ENCODE data around the gene SMAD6. TPM values are rescaled to one million over a fixed set of nuclear protein-coding genes. Genes with fewer than 3 reads are reported as not detected.

Gene SMAD6
- total RNA-seq, 1 experiment from 2014 or later, result 7.6 TPM

DNA sequence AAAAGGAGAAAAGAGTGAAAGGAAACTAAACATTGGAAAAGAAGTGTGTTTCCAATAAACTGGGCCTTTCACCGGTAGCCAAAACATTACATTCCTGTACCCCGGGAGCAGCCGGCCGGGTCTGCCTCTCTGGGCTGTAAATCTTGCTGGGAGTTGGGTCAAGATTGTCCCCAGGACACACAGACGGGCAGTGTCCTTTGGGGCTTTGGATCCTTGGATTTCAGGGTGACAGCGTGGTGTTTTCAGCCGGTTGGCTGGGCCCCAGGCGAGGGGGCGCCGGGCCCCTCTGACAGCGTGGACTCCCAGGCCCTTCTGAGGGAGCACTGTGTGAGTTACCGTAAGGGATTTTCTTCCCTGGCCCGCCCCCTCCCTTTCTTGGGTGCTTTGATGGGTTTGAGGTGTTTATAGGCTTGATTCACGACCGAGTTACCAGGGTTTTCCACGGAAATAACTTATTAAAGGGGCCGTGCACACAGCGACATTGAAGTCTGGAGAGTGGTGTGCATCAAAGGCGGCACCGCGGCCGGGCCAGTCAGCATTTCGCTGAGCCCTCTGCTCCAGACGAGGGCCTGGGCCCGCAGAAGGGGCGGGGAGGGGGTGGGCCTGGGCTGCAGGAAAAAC lies 27.4 kb downstream of the SMAD6 start:
- no peak for DNase-seq
- no peak overlapping the region for H3K4me3 ChIP-seq
- H3K27ac ChIP-seq, result no peak overlapping the region
- H3K4me1 ChIP-seq, result no peaks in the 10 kb centered on the region
- H3K27me3 ChIP-seq, result no peaks in the 10 kb centered on the region
- no peaks in the 10 kb centered on the region for H3K9me3 ChIP-seq (replicated peaks)
- H3K36me3 ChIP-seq, result no peaks in the 10 kb centered on the region; the same call in 1 of the 2 replicates

DNA sequence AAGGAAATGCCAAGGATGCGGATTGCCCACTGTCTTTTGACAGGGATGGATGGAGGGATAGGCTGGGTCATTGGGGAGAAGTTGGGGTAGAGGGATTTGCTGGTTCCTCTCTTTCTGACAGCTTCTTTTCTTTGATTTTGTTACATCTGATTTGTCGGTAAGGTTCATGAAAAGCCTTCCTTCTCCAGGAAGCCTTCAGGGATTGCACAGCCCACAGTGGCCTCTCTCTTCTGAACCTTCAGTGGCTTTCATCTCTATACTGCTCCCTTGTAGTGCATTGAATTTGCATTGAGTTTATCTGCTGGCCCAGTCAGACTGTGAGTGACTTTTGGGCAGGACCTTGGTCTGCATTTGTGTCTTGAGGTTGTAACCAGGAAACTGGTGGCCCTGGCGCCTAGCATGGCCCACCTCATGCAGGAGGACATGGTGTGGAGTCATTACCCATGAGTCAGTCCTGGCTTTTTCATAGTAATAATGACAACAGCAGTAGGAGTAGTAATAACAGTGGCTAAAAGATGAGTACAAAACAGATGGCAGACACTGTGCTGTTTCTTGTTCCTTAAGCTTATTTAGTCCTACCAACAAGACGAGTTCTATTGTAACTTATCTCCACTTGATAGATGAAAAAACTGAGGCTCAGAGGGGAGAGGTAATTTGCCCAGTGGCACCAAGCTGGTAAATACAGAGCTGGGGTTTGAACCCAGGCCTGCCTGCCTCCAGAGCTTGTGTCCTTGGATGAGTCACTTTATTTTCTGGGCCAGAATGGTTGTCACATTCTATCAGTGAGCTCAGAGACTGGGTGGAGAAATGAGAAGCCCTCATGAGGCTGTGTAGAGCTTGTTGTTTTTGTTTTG lies 28.4 kb downstream of the SMAD6 start:
- H3K36me3 ChIP-seq, result no peaks in the 10 kb centered on the region; the same call in 1 of the 2 replicates
- H3K4me1 ChIP-seq, result no peaks in the 10 kb centered on the region; the same call in 1 of the 2 replicates
- no peaks in the 10 kb centered on the region for H3K27me3 ChIP-seq
- H3K27ac ChIP-seq, result no peak overlapping the region
- no peak overlapping the region for H3K4me3 ChIP-seq
- no peaks in the 10 kb centered on the region for H3K9me3 ChIP-seq (replicated peaks)
- DNase-seq, result no peak

DNA sequence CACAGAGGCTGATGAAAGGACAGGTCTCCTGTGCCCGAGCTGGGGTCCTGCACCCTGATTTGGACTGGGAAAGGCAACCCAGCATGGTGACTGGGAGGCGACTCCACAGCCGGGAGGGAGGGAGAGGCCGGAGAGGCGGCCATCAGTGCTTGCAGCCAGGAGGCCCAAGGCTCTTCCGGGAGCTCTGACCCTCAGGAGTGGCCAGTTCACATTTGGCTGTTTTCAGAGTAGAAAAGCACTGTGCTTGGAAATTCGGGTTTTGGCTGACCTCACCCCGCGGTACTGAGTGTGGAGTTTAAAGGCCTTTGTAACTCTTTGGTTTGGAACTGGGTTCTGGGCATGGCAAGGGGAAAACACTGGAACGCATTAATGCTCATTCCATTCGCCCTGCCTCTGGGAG lies 31.9 kb downstream of the SMAD6 start:
- H3K4me1 ChIP-seq, result peaks cover 5% of the 10 kb centered on the region; the same call in 1 of the 2 replicates
- H3K27ac ChIP-seq, result no peak overlapping the region
- H3K27me3 ChIP-seq, result no peaks in the 10 kb centered on the region
- no peak overlapping the region for H3K4me3 ChIP-seq
- DNase-seq, result no peak
- H3K36me3 ChIP-seq, result no peaks in the 10 kb centered on the region; the same call in 1 of the 2 replicates
- H3K9me3 ChIP-seq (replicated peaks), result no peaks in the 10 kb centered on the region

DNA sequence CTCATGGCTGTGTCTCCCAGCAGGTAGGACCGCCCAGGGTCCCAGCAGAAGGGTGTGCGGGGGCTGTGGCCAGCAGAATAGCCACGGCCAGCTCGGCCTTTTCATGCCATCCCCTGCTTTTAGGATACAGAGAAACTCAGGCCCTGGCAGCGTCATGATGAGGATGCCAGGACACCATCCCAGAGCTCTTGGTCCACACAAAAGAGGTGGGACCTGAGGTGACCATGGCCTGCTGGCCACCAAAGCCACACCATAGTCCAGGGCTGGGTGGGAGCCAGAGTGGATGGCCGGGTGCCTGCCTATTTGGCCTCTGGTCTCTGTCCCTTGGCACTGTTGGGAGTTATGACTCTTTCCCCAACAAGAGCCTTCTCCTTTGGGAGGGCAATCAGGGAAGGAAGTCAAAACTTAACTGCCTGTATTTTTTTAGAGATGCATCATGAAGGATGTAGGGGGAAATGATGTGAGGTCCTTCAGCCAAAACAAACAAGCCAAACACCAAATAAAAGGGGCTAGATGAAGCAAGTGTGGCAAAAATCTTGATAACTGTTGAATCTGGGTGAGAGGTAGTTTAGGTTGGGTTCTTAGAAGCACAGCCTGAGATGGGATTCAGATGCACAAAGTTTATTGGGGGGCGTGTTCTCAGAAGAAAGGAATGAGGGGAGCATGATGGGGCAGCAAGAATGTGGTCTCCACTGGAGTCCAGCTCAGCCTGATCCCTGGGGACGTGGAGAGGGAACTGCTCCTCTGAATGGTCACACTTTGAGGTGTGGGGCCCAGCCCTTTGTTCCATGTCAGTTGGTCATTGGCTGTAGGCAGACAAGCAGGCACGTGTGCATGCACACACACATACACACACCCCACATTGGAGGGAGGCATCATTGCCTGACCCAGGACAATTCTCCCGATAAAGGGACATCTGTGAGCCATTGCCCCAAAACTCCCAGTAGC lies 33.2 kb downstream of the SMAD6 start:
- no peaks in the 10 kb centered on the region; the same call in 1 of the 2 replicates for H3K36me3 ChIP-seq
- peak in 1 of 2 experiments; percentile 25 for DNase-seq
- no peaks in the 10 kb centered on the region for H3K9me3 ChIP-seq (replicated peaks)
- no peak overlapping the region for H3K4me3 ChIP-seq
- H3K27ac ChIP-seq, result no peak overlapping the region
- no peaks in the 10 kb centered on the region for H3K27me3 ChIP-seq
- H3K4me1 ChIP-seq, result peaks cover 5% of the 10 kb centered on the region; the same call in 1 of the 2 replicates

DNA sequence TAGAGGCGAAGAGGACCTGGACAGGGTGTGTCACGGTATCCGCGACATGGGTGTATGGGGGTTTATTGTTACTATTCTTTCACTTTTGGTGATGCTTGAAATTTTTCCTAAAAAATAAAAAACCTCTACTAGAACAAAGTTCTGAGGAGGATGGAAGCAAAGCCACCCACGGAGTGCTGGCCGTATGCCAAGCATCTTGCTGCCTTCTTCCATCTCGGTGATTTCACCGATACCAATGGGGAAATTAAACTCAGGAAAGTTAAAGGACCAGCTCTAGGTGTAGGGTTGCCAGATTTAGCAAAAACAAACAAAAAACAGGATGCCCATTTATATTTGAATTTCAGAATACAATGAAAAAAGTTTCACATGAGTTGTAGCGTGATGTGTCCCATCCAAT lies 33.9 kb downstream of the SMAD6 start:
- Histone ChIP-seq H3K4me1 (peaks cover 9% of the 10 kb centered on the region; the same call in 1 of the 2 replicates), H3K27me3 (no peaks in the 10 kb centered on the region), H3K4me3 (no peak overlapping the region), H3K27ac (no peak overlapping the region), H3K9me3 (replicated peaks) (no peaks in the 10 kb centered on the region), H3K36me3 (no peaks in the 10 kb centered on the region)
- peak; percentile 29 to 50 for DNase-seq

DNA sequence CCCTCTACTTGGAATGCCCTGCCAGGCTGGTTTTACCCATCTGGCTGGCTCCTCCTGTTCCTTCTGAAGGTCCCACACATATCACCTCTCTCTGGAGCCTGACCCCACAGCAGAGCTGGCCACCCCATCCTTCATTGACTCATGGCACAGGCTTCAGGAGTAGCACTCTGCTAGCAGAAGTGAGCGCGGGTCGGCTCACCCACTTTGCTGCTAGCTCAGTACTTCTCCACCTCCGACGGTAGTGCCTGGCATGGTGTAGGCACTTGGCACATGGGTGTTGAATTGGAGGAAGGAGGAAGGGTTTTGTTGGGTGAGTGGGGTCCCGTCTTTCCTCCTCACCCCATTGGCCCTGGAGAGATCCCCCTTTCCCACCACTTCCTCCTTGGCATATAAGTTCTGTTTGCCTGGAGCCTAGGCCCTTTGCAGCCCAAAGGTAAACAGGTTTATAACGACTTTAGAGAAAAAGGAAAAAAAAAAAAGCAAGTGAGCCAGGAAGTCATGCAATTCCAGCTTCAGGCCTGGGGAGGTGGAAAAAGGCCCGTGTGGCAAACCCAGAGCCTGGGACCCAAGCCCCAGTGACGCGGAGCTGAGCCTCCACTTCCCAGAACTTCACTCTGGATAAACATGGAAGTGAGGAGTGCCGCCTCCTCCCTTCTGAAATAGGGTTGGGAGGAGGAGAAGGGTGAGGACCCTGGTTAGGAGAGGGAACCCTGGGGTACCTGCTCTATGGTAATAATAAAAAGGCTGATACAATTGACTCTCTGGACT lies 35.4 kb downstream of the SMAD6 start:
- no peaks in the 10 kb centered on the region for H3K36me3 ChIP-seq
- no peak overlapping the region for H3K27ac ChIP-seq
- H3K9me3 ChIP-seq (replicated peaks), result no peaks in the 10 kb centered on the region
- peaks cover 19% of the 10 kb centered on the region; the same call in 1 of the 2 replicates for H3K4me1 ChIP-seq
- DNase-seq, result no peak
- no peaks in the 10 kb centered on the region for H3K27me3 ChIP-seq
- H3K4me3 ChIP-seq, result no peak overlapping the region

DNA sequence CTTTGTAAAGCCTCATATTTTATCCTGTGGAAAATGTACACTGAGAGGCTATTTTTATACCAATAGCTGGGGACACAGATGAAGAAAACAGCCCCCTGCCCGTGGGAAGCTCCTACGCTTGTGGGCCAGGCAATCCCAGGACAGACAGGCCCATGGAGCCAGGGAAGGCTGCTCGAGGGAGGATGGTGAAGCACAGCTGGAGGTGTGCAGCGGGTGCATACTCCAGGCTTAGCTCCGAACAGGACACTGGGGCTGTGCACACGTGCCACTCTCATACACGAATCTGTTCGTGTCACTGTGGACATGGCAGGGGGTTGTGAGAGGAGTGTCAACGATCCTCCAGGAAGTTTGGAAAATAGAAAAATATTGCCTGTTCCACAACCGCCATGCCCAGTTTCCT lies 36.1 kb downstream of the SMAD6 start:
- H3K27ac ChIP-seq, result no peak overlapping the region
- peaks cover 19% of the 10 kb centered on the region; the same call in 1 of the 2 replicates for H3K4me1 ChIP-seq
- no peak for DNase-seq
- no peaks in the 10 kb centered on the region for H3K9me3 ChIP-seq (replicated peaks)
- H3K4me3 ChIP-seq, result no peak overlapping the region
- no peaks in the 10 kb centered on the region for H3K36me3 ChIP-seq
- no peaks in the 10 kb centered on the region for H3K27me3 ChIP-seq

DNA sequence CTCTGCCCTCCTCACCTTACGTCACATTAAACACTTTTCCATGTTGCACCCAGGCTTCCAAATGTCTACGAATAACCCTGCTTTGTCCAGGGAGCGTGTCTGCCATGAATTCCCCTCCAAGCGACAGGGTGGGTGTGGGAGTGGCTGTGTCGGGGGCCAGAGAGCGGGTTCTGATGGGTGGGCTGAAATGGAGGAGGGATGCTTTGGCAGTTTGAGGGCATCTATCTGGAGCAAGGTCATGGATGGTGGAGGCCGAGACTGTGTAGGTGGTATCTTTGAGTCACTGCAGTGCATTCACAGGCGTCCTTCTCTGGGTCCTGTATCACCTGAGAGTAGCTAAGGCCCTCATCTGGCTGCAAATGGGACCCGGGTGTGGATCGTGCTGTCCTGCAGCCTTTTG lies 36.6 kb downstream of the SMAD6 start:
- DNase-seq, result no peak
- H3K4me1 ChIP-seq, result peaks cover 19% of the 10 kb centered on the region; the same call in 1 of the 2 replicates
- no peaks in the 10 kb centered on the region for H3K9me3 ChIP-seq (replicated peaks)
- no peaks in the 10 kb centered on the region for H3K36me3 ChIP-seq
- H3K4me3 ChIP-seq, result no peak overlapping the region
- no peaks in the 10 kb centered on the region for H3K27me3 ChIP-seq
- H3K27ac ChIP-seq, result no peak overlapping the region

DNA sequence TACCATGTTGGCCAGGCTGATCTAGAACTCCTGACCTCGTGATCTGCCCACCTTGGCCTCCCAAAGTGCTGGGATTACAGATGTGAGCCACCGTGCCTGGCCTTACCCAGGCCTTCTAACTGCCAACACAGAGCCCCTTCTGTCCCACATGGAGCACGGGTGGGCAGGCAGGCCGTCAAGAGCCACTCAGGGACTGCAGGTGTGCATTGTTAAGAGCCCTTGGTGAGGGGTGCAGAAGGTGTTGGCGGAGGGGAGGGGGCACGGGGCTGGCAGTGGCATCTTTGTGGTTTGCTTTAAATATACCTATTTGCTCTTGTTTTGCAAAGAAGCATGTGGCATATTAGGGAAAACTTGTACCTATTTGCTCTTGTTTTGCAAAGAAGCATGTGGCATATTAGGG lies 37.3 kb downstream of the SMAD6 start:
- no peaks in the 10 kb centered on the region for H3K36me3 ChIP-seq
- H3K4me1 ChIP-seq, result peaks cover 19% of the 10 kb centered on the region; the same call in 1 of the 2 replicates
- H3K9me3 ChIP-seq (replicated peaks), result no peaks in the 10 kb centered on the region
- H3K27ac ChIP-seq, result no peak overlapping the region
- H3K27me3 ChIP-seq, result no peaks in the 10 kb centered on the region
- no peak overlapping the region for H3K4me3 ChIP-seq
- no peak for DNase-seq

DNA sequence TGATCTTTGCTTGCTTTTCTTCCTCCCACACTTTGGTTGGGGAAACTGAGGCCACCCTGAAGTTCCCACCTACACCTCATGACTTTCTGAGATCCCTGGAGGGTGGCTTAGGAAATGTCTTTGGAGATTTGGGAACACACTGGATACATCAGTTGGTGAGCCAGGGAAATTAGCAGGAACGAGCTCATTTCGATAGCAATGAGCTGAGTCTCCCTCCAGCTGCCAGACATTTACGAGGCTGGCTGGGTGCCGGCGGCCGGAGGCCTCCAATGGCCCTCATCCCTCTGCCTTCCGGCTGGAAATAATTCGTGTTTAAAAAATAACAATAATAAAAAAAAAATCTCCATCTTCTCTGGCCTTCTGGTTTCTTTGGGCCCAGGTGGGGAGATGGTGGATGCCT lies 38.8 kb downstream of the SMAD6 start:
- peaks cover 16% of the 10 kb centered on the region; the same call in 1 of the 2 replicates for H3K4me1 ChIP-seq
- H3K27ac ChIP-seq, result no peak overlapping the region
- no peaks in the 10 kb centered on the region for H3K9me3 ChIP-seq (replicated peaks)
- no peak overlapping the region for H3K4me3 ChIP-seq
- H3K36me3 ChIP-seq, result no peaks in the 10 kb centered on the region
- DNase-seq, result peak in 1 of 2 experiments; percentile 23
- no peaks in the 10 kb centered on the region for H3K27me3 ChIP-seq

DNA sequence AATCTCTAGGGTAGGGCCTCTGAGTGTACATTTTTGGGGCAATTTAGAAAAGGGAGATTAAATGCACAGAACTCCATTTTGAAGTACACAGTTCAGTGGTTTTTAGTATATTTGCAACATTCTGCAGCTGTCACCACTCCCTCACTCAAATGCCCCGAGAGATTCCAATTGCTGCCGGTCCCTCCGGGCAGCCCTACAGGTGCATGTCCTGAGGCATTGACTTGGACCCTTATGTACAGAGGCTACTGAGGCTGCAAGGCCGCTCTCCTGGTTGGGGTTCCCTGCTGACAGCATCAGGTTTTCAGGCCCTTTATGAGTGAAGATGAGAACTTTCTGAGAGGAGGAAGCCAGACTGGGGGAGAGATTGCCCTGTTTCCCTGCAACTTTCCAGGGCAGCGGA lies 39.6 kb downstream of the SMAD6 start:
- Histone ChIP-seq H3K36me3 (no peaks in the 10 kb centered on the region), H3K4me3 (no peak overlapping the region), H3K9me3 (replicated peaks) (no peaks in the 10 kb centered on the region), H3K27ac (no peak overlapping the region), H3K27me3 (no peaks in the 10 kb centered on the region), H3K4me1 (peaks cover 14% of the 10 kb centered on the region; the same call in 1 of the 2 replicates)
- DNase-seq, result peak; percentile 26 to 56

DNA sequence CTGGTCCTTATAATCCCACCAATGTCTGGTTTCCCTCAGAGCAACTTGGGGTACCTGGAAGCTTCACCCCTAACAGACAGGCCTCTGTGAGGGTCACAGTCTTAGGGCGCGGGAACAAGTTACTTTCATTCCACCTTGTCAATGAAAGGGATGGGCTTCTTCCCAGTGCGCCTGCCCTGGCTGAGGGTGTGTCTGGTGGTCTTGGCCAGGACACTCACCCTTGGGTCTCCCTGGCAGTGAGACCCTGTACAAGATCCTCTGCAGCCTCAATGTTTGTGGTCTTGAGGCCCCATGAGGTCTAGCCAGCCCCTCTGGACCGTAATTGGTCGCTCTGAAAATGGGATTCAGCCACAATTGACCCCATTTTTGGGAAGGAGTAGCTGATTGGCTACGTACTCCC lies 40.2 kb downstream of the SMAD6 start:
- H3K4me1 ChIP-seq, result peaks cover 15% of the 10 kb centered on the region; the same call in 1 of the 2 replicates

DNA sequence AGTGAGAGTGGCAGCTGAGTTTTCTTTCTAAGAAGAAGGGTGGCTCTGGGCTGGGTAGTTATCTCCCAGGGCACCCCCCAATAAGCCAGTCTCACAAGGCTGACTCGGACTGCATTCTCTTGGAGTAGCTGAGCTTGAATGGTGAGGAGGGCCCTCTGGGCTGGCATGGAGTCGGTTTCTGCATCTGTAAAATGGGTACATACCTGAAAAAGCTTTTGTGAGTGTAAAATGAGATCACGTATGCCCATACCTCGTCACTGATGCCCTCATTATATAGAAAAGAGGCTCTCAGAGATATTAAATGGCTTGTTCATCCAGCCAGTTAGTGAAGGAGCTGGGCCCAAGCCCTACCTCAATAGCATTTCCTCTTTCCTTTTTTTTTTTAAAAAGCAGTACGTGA lies 41.2 kb downstream of the SMAD6 start:
- no peaks in the 10 kb centered on the region for H3K9me3 ChIP-seq (replicated peaks)
- no peak overlapping the region for H3K27ac ChIP-seq
- H3K4me1 ChIP-seq, result peaks cover 22% of the 10 kb centered on the region; the same call in 1 of the 2 replicates
- no peak for DNase-seq
- H3K27me3 ChIP-seq, result no peaks in the 10 kb centered on the region
- no peaks in the 10 kb centered on the region for H3K36me3 ChIP-seq
- no peak overlapping the region for H3K4me3 ChIP-seq

More for the DNA sequence above, 40.2 kb downstream of the SMAD6 start:
- H3K27ac ChIP-seq, result no peak overlapping the region
- no peaks in the 10 kb centered on the region for H3K36me3 ChIP-seq
- no peak overlapping the region for H3K4me3 ChIP-seq
- no peaks in the 10 kb centered on the region for H3K9me3 ChIP-seq (replicated peaks)
- H3K27me3 ChIP-seq, result no peaks in the 10 kb centered on the region
- no peak for DNase-seq
